Pons (tissue), 1 donor: Measurements from ENCODE around the gene LMBR1L.
A peak's percentile ranks its signal among the peaks of the same experiment; 100 is the strongest.
"Not testable (repeated sequence)": the region's sequence is repeated elsewhere in the genome, so short reads cannot be mapped to it uniquely, and the experiment has no call there.

ENCODE experiments used
- DNase-seq: peaks from one replicate; pipeline ENCODE4 v3.0.0-alpha.2; 2016; ENCODE audit warnings: low spot score

The LMBR1L gene, protein sequence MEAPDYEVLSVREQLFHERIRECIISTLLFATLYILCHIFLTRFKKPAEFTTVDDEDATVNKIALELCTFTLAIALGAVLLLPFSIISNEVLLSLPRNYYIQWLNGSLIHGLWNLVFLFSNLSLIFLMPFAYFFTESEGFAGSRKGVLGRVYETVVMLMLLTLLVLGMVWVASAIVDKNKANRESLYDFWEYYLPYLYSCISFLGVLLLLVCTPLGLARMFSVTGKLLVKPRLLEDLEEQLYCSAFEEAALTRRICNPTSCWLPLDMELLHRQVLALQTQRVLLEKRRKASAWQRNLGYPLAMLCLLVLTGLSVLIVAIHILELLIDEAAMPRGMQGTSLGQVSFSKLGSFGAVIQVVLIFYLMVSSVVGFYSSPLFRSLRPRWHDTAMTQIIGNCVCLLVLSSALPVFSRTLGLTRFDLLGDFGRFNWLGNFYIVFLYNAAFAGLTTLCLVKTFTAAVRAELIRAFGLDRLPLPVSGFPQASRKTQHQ

DNA sequence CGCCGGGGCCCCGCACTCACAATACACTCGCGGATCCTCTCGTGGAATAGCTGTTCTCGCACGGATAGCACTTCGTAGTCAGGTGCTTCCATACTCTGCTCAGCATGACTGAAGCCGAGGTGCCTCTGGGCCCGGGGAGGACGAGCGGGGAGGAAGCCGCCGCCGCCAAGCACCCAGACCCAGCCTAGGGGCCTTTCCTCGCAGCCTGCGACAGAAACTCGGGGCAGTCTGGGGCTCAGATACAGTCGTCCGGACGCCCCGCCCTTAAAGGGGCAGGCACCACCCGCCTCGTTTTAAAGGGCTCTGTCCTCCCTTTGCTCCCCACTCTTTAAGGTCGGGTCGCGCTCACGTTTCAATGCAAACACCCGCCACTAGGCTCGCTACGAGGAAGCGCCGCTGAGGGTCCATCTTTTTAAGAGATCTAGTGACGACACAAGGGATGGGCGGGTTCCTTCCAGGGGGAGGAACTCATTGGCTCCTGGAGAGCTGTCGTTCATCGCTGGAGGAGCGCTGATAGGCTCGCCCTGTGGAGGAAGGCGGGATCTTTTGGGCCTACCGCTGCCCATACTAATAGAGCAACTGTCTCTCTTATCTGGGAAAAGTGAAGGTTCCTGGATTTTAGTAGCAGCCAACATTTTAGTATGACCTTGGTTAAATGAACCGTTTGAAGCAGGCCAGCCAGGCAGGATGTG is at the start of gene LMBR1L:
Gene LMBR1L (minus strand): TSS at position 384 of the 692 bp plus-strand sequence. CDS start 292 bp downstream, at position 92.
- DNase-seq = peak; percentile 99

DNA sequence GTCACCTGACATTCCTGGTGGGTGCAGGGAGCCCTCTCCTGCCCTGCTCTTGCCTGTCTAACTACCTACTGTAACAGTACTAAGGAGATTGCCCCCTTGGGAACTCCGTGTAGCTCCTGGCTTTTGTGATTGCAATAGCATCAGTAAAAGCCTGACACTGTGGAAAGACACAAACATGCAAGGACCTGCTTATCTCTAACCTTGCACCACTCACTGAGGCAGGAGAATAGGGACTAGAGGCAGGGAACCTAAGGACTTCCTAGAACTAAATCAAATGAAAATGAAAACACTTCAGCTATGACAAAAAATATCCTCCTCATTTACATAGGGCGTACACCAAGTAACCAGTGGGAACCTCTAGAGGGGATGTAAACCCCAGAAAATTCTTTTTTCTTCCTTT is 49.8 kb upstream of the LMBR1L start:
- DNase-seq = no peak

DNA sequence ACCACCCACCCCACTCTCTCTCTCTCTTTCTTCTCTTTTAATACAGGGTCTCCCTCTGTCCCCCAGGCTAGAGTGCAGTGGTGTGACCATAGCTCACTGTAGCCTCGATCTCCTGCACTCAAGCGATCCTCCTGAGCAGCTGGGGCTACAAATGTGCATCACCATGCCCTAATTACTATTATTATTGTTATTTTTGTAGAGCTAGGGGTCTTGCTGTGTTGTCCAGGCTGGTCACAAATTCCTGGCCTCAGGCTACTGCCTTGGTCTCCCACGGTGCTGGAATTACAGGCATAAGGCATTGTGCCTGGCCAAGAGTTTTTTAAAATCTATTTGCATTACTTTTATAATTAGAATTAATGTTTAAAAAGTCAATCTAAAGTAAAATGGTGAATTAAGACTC is 43.6 kb upstream of the LMBR1L start:
- no peak for DNase-seq

DNA sequence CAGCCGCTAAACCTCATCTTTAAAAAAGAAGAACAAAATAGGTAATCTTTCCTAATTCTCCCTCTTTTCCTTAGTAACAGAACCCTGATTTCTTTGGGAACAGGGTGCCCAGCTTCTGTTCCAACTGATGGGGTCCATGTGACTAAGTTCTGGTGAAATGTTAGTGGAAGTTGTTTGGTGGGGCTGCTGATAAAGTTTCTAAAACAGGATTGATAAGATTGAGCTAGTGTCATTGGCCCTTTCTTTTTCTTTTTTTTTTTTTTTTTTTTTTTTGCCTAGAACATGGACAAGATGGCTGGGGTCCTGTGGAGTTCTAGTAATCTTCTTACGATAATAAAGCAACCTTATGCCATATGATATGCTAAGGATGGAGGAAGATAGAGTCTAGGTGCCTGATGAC is 36.7 kb upstream of the LMBR1L start:
- DNase-seq = no peak

DNA sequence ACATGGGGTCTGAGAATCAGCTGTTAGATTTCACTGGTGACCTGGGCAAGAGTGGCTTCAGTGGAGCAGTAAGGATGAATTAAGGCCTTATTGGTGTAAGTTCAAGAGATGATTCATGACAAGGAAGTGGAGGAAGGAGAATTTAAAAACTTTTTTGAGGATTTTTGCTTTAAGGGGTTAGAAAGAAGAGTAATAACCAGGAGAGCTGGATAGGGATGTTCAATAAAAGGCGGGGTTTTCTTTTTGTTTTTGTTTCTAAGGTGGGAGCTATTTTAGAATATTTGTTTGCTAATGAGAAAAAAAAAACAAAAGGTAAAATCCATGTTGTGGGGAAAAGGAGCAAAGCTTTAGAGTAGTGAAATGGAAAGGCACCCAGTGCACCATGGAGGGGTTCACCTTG is 35.8 kb upstream of the LMBR1L start:
- no peak for DNase-seq

DNA sequence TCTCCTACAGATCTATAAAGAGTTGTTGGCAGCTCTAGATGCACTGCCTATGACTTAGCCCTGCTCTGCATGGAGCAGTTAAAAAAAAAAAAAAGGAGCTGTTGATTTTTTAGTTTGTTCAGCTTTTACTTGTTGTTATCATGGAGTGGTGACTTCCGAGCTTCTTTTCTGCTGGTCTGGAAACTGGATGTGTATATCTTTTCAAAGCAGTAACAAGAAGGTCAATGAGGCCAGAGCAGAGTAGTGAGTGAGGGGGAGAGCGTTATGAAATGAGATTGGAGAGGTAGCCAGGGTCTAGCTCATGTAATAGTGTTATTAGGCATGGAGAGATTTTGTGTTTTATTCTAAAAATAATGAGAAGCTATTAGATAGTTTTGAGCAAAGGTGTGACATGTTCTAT is 33.7 kb upstream of the LMBR1L start:
- DNase-seq = no peak

DNA sequence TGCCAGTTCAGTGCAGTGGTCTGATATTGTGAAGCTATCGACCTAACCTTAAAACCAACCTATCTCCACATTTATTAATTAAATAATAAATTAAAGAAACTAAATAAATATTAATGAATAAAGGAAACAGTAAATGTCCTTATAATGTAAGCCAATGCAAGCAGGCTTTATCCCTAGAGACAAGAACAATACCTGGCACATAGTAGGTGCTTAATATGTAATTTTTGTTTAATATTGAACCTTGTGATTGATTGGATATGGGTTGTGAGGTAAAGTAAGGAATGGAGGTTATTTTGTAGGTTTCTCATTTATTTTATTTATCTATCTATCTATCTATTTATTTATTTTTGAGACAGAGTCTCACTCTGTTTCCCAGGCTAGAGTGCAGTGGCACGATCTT is 28.4 kb upstream of the LMBR1L start:
- DNase-seq = no peak

DNA sequence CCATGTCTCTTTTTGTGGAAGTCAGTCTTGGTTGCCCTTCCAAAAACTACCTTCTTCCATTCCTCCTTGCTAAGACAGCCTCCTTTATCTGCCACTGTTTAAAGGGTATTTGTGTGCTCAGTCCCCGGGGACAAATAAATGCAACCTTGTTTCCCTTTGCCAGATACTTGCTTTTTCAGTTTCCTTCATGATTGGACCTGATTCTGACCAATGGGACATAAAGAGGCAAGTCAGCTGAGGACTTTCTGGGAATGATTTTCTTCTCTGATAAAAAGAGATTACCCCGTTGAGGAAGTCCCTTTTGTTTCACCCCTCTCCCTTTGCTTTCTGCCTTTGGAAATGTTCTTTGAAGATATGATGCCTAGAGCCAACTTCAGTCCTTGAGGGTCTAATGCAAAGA is 27.9 kb upstream of the LMBR1L start:
- DNase-seq = no peak

DNA sequence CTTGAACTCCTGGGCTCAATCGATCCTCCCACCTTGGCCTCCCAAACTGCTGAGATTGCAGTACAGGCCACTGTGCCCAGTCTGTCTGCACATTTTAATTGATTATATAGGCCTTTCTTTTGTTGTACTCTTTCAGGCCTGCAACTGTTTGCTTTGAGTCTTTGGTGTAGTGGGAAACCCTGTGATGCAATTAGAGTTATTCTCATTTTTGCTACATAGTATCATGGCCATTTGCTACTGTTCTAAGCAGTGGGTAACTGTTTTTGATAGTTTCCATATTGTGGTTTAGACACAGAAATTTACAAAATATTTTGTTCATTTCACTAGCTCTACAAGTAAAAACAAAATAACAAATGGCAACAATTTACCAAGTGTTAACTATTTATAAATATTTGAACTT is 26.8 kb upstream of the LMBR1L start:
- no peak for DNase-seq

DNA sequence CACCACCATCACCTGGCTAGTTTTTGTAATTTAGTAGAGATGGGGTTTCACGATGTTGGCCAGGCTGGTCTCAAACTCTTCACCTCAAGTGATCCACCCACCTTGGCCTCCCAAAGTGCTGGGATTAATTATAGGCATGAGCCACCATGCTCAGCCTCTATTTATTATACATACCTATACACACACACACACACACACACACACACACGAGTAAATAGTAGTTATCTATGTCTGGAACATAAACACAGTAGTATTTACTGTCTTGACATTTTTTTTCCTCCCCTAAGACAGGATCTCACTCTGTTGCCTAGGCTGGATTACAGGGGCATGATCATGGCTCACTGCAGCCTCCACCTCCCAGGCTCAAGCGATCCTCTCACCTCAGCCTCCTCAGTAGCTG is 26.4 kb upstream of the LMBR1L start:
- not testable (repeated sequence) for DNase-seq

DNA sequence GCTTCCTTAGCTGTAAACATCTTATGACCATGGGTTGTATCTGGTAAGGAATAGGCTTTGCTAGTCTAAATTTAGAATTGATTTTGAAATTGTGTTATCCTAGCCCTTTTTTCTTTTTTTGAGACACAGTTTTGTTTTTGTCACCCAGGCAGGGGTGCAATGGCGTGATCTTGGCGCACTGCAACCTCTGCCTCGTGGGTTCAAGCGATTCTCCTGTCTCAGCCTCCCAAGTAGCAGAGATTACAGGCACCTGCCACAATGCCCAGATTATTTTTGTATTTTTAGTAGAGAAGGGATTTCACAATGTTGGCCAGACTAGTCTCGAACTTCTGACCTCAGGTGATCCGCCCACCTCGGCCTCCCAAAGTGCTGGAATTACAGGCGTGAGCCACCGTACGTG is 22.9 kb upstream of the LMBR1L start:
- DNase-seq = no peak

DNA sequence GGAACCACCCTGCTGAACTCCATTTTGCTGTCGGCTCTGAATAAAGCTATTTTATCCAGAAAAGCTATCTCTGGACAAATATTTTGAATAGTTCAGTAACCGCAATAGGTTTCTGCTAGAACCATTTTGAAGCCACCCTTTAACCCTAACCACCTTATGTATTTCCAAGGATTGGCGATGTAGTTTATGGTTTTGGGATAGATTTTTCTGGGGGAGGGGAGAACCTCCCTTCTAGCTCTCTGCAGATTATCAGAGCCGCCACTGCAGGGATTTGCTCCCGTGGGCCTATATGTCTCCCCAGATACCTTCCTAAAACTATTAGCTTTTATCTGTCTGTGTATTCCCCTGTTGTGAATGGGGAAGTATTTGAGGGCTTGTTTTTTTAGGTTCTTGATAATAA is 22.4 kb upstream of the LMBR1L start:
- DNase-seq = peak; percentile 12

DNA sequence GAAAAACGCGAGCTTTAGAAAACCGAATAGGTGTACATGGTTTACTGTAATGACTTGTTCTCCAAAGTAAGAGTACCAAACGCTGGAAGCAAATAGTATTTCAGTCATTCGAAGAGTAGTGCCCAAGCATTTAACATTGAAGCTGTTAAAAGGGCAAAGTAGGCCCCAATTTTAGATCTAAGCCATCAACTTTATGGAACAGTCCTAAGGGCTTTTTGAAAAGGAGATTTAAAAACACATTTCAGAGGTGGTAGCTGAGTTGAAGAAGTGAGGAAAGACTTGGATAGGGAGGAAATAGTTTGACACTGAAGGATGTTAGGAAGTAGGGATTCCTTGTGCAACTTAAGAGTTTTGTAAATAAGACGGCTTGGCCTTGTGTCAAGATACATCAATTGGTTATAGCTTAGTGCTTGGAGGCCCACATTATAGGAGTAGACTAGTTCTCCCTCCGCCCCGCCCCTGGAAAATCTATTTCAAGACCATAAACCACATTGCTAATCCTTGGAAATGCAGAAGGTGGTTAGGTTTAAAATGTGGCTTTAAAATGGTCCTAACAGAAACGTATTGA is 21.3 kb upstream of the LMBR1L start:
- DNase-seq = peak; percentile 67

DNA sequence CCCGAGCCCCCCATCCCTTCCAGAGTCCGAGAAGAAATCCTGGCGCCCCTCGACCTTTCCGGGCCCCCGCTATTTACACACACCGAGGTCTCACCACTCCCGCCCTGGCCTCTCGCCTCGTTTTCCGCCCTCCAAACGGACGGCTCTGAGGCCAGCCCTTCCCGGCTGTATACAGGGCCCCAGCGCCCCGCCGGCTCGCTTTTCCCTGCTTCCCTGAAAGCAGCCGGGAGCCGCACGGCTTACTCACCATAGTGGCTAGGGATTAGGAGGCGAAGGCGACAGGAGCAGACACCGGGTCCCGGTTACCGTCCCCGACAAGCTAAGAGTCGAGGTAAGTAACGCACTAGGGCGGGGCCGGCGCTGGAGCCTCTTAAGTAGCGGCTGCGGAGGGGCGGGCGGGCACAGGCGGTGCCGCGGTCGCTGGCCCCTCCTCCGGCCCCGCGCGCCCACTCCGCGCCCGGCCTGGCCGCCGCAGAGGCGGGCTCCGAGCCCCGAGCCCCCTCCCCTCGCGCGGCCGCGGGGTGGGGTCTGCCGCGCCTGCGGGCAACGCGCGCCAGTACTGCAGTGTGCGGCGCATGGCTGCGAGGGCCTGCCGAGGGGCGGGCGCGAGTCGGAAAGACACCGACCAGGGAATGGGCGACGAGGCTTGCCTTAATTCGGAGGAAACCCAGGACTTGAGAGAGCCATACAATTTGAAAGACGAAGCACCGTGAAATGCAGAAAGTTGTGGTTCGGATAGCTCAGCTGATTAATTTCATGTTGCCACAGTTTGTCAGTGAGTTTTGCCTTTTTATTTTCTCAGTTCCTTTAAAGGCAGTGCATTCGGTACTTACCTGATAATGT is 20.6 kb upstream of the LMBR1L start, which contains the start of gene TUBA1B:
Gene TUBA1B (minus strand): TSS at position 345 of the 843 bp plus-strand sequence. CDS start 95 bp downstream, at position 250.
- peak; percentile 90 for DNase-seq

DNA sequence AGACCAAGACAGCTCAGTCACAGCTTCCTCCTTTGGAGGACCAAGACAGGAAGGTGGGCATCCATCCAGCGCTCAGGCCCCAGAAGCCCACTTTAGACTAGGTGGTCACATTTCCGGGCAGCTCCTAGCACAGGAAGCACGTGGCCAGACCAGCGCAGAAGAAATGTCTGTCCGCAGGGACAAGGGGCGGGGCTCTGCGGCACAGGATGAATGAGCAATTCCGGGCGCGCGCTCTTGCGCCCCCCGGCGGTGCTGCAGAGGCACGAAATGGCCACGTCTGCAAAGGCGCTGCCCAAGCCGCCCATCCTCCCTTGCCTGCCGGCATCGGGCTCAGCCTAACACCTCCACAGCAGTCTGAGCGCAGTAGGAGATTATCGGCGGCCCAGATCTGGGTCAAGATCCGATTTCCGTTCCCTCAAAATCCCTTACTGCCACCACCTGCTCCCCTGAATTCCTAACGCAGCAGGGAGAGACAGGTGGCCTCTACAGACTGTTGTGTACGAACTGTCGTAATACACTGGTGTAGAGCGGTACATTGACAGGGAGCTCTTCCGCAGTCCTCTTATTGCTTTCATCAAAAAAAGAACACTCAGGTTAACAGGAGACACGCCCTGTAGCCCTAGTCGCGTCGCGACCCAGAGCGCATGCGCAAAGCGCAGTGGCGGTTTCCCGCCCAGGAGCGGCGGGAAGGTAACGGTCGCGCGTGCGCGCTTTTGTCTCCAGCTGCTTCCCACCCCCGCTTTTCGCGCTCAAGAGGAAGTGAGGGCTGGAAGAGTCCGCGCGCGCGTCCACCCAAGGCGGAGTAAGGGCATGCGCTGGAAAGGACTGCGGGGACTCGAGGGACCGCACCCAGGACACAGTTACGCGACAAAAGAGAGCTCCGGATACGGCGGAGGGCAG is 19.8 kb upstream of the LMBR1L start:
- DNase-seq = peak; percentile 91

DNA sequence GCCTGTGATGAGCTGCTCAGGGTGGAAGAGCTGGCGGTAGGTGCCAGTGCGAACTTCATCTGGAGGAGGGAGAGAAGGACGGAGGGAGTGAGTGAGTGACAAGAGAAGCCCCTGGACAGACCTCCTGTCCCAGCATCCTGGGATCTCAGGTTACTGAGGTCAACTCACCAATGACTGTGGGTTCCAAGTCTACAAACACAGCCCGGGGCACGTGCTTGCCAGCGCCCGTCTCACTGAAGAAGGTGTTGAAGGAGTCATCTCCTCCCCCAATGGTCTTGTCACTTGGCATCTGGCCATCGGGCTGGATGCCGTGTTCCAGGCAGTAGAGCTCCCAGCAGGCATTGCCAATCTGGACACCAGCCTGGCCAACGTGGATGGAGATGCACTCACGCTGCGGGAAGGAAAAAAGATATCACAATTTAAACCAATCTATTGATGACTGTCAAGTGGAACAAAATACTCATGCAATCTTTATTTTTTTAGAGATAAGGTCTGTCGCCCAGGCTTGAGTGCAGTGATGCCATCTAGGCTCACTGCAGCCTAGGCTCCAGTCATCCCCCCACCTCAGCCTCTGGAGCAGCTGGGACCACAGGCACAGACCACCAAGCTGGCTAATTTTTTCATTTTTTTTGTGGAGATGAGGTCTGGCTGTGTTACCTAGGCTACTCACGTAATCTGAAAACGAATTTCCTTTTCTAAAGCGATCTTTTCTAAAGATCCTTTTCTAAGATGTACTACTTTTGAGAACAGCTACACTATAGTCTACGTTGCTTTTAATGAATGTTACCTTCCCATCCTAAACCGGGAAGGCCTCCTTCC is 18.9 kb upstream of the LMBR1L start:
- DNase-seq = no peak

DNA sequence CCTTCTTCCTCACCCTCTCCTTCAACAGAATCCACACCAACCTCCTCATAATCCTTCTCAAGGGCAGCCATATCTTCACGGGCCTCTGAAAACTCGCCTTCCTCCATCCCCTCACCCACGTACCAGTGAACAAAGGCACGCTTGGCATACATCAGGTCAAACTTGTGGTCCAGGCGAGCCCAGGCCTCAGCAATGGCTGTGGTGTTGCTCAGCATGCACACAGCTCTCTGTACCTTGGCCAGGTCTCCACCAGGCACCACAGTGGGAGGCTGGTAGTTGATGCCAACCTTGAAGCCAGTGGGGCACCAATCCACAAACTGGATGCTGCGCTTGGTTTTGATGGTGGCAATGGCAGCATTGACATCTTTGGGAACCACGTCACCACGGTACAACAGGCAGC is 17.3 kb upstream of the LMBR1L start:
- not testable (repeated sequence) for DNase-seq

DNA sequence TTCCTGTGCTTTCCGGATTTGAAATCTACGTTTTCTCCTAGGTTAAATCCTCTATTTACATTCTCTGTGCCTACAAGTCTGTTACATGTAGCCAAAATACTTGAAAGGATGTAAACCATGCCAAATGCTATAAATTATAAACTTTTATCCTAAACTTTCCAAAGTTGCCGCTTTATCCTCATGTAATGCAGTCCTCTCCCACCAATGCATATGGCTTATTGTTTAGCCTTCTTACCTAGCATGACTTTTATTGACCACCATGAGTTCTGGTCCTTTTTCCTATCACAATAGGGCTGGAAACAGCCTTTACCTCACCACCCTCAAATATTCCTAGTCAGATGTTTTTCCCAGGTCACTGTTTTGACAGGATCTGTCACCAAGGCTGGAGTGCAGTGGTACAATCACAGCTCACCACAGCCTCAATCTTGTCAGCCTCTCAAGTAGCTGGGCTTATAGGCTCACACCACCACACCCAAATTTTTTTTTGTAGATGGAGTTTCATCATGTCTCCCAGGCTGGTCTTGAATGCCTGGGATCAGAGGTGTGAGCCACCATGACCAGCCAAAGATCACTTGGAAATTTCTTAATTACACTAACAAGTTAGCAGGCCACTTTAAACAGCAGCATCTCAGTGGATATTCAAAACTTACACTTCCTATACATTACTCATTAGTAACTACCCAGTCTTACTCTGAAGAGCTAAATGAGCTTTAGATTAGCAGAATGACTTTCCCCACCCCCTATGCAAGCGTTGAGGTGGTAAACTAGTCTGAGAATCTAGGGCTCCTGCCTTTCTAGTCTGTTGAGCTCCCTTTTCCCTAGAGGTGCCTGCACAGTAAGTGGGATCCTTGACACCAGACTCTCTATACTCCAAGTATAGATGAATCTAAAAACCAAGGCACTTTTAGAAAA is 16.5 kb upstream of the LMBR1L start:
- no peak for DNase-seq
